ENCODE data around the gene SLC28A2.
"Not testable (repeated sequence)": the region's sequence is repeated elsewhere in the genome, so short reads cannot be mapped to it uniquely, and the experiment has no call there.

Gene SLC28A2

GRCh38 chr15:45234562-45235235 lies 17.3 kb upstream of the SLC28A2 start:
- DNase-seq = no peak
- H3K27me3 Mint-ChIP-seq = peaks cover 10% of the 10 kb centered on the region
- peaks cover 23% of the 10 kb centered on the region for H3K9me3 Mint-ChIP-seq
- H3K36me3 Mint-ChIP-seq = no peaks in the 10 kb centered on the region
- no peak overlapping the region for H3K27ac Mint-ChIP-seq
- H3K4me3 Mint-ChIP-seq = no peak overlapping the region
- CTCF ChIA-PET = no interaction called here
- H3K4me1 Mint-ChIP-seq = no peaks in the 10 kb centered on the region

GRCh38 chr15:45236806-45237205 lies 15.2 kb upstream of the SLC28A2 start:
- H3K4me1 Mint-ChIP-seq, H3K4me3 Mint-ChIP-seq, DNase-seq, H3K27me3 Mint-ChIP-seq, H3K27ac Mint-ChIP-seq, CTCF ChIA-PET, H3K36me3 Mint-ChIP-seq: not testable (repeated sequence)
- peaks cover 39% of the 10 kb centered on the region for H3K9me3 Mint-ChIP-seq

- peaks cover 4% of the 10 kb centered on the region for H3K36me3 Mint-ChIP-seq
- peaks cover 3% of the 10 kb centered on the region for H3K27me3 Mint-ChIP-seq
- H3K9me3 Mint-ChIP-seq = peaks cover 47% of the 10 kb centered on the region
- no peaks in the 10 kb centered on the region for H3K4me1 Mint-ChIP-seq
- H3K4me3 Mint-ChIP-seq = no peak overlapping the region
- no peak overlapping the region for H3K27ac Mint-ChIP-seq
- CTCF ChIA-PET = no interaction called here
- DNase-seq = no peak
Measured at GRCh38 chr15:45242289-45242688, 9.7 kb upstream of the SLC28A2 start.

GRCh38 chr15:45249125-45249780 lies 2.8 kb upstream of the SLC28A2 start:
- CTCF ChIA-PET = no interaction called here

GRCh38 chr15:45253330-45253729 lies 1.3 kb downstream of the SLC28A2 start:
- H3K4me3 Mint-ChIP-seq = no peak overlapping the region
- no peaks in the 10 kb centered on the region for H3K4me1 Mint-ChIP-seq
- no peak for DNase-seq
- no peaks in the 10 kb centered on the region for H3K9me3 Mint-ChIP-seq
- H3K27me3 Mint-ChIP-seq = peaks cover 3% of the 10 kb centered on the region
- H3K36me3 Mint-ChIP-seq = no peaks in the 10 kb centered on the region
- CTCF ChIA-PET = interaction anchor here (0.6 to 1.0 kb wide), 2 partner anchors 50 to 91 kb away, joined by 3 read pairs; no protein-coding TSS in a partner anchor
- H3K27ac Mint-ChIP-seq = no peak overlapping the region

More at GRCh38 chr15:45249125-45249780, 2.8 kb upstream of the SLC28A2 start:
- no peak for DNase-seq
- Mint-ChIP-seq H3K4me3 (no peak overlapping the region), H3K9me3 (peaks cover 7% of the 10 kb centered on the region), H3K27ac (no peak overlapping the region), H3K27me3 (peaks cover 6% of the 10 kb centered on the region), H3K4me1 (no peaks in the 10 kb centered on the region), H3K36me3 (no peaks in the 10 kb centered on the region)

- no peaks in the 10 kb centered on the region for H3K9me3 Mint-ChIP-seq
- CTCF ChIA-PET = no interaction called here
- H3K4me1 Mint-ChIP-seq = no peaks in the 10 kb centered on the region
- no peaks in the 10 kb centered on the region for H3K36me3 Mint-ChIP-seq
- H3K27ac Mint-ChIP-seq = no peak overlapping the region
- peaks cover 3% of the 10 kb centered on the region for H3K27me3 Mint-ChIP-seq
- DNase-seq = no peak
- no peak overlapping the region for H3K4me3 Mint-ChIP-seq
Measured at GRCh38 chr15:45254405-45254804, 2.4 kb downstream of the SLC28A2 start.

GRCh38 chr15:45254824-45255223 lies 2.8 kb downstream of the SLC28A2 start:
- H3K27ac Mint-ChIP-seq, H3K27me3 Mint-ChIP-seq, H3K4me3 Mint-ChIP-seq, H3K4me1 Mint-ChIP-seq, DNase-seq, H3K9me3 Mint-ChIP-seq, H3K36me3 Mint-ChIP-seq, CTCF ChIA-PET: not testable (repeated sequence)

- H3K27ac Mint-ChIP-seq = no peak overlapping the region
- peaks cover 4% of the 10 kb centered on the region for H3K27me3 Mint-ChIP-seq
- H3K4me3 Mint-ChIP-seq = no peak overlapping the region
- no peaks in the 10 kb centered on the region for H3K4me1 Mint-ChIP-seq
- no peaks in the 10 kb centered on the region for H3K36me3 Mint-ChIP-seq
- no peak for DNase-seq
- CTCF ChIA-PET = no interaction called here
- H3K9me3 Mint-ChIP-seq = no peaks in the 10 kb centered on the region
Measured at GRCh38 chr15:45259796-45260195, 7.8 kb downstream of the SLC28A2 start.

GRCh38 chr15:45262906-45263461 lies 10.9 kb downstream of the SLC28A2 start:
- no peaks in the 10 kb centered on the region for H3K4me1 Mint-ChIP-seq
- no peak overlapping the region for H3K4me3 Mint-ChIP-seq
- CTCF ChIA-PET = no interaction called here
- DNase-seq = no peak
- H3K9me3 Mint-ChIP-seq = no peaks in the 10 kb centered on the region
- H3K36me3 Mint-ChIP-seq = no peaks in the 10 kb centered on the region
- peaks cover 4% of the 10 kb centered on the region for H3K27me3 Mint-ChIP-seq
- H3K27ac Mint-ChIP-seq = no peak overlapping the region

- Mint-ChIP-seq H3K4me3 (no peak overlapping the region), H3K27me3 (peaks cover 4% of the 10 kb centered on the region), H3K36me3 (no peaks in the 10 kb centered on the region), H3K4me1 (no peaks in the 10 kb centered on the region), H3K27ac (no peak overlapping the region), H3K9me3 (no peaks in the 10 kb centered on the region)
- DNase-seq = no peak
- CTCF ChIA-PET = no interaction called here
Measured at GRCh38 chr15:45263854-45264253, 11.8 kb downstream of the SLC28A2 start.

- Mint-ChIP-seq H3K27me3 (peaks cover 3% of the 10 kb centered on the region), H3K4me1 (no peaks in the 10 kb centered on the region), H3K36me3 (no peaks in the 10 kb centered on the region), H3K27ac (no peak overlapping the region), H3K4me3 (no peak overlapping the region), H3K9me3 (no peaks in the 10 kb centered on the region)
- CTCF ChIA-PET = interaction anchor here (0.6 to 1.1 kb wide), 3 partner anchors 12 to 102 kb away, joined by 3 to 4 read pairs (median 4); no protein-coding TSS in a partner anchor
- DNase-seq = no peak
Measured at GRCh38 chr15:45265506-45265905, 13.5 kb downstream of the SLC28A2 start.

- peak; percentile 24 for DNase-seq
- CTCF ChIA-PET = interaction anchor here (0.6 kb wide), 1 partner anchor 65 kb away, joined by 3 read pairs; no protein-coding TSS in a partner anchor
- Mint-ChIP-seq H3K9me3 (no peaks in the 10 kb centered on the region), H3K27ac (no peak overlapping the region), H3K36me3 (no peaks in the 10 kb centered on the region), H3K27me3 (no peaks in the 10 kb centered on the region), H3K4me3 (no peak overlapping the region), H3K4me1 (no peaks in the 10 kb centered on the region)
Measured at GRCh38 chr15:45268135-45268534, 16.1 kb downstream of the SLC28A2 start.

GRCh38 chr15:45274636-45275380 lies 22.8 kb downstream of the SLC28A2 start:
- Mint-ChIP-seq H3K4me1 (peaks cover 22% of the 10 kb centered on the region), H3K27ac (no peak overlapping the region), H3K27me3 (no peaks in the 10 kb centered on the region), H3K36me3 (no peaks in the 10 kb centered on the region), H3K4me3 (no peak overlapping the region), H3K9me3 (no peaks in the 10 kb centered on the region)
- no peak for DNase-seq
- CTCF ChIA-PET = interaction anchor here (0.7 to 2.4 kb wide), 4 partner anchors 69 to 157 kb away, joined by 3 to 10 read pairs (median 5); no protein-coding TSS in a partner anchor

GRCh38 chr15:45276831-45277230 lies 24.8 kb downstream of the SLC28A2 start:
- Mint-ChIP-seq H3K27me3 (peaks cover under 1% of the 10 kb centered on the region), H3K36me3 (no peaks in the 10 kb centered on the region), H3K4me3 (no peak overlapping the region), H3K27ac (no peak overlapping the region), H3K9me3 (no peaks in the 10 kb centered on the region), H3K4me1 (peaks cover 27% of the 10 kb centered on the region)
- DNase-seq = no peak
- CTCF ChIA-PET = interaction anchor here (0.8 to 1.4 kb wide), 2 partner anchors 74 to 159 kb away, joined by 3 to 6 read pairs; no protein-coding TSS in a partner anchor
